GM12874 (cell line): ENCODE measurements around the gene DDX42.

Experiments used
- CTCF ChIP-seq: IDR thresholded peaks from 2 replicates; pipeline ENCODE4 v1.5.1; 2011; ENCODE audit warnings: low read depth, mild to moderate bottlenecking, control low read depth, low read length, moderate library complexity; ENCODE audit not compliant: insufficient read depth

Gene DDX42

GRCh38 chr17:63774141-63774968 lies at the start of gene DDX42:
Gene DDX42, plus strand, starts transcription at chr17:63774170. Its CDS starts 12,880 bp downstream, at chr17:63787050.
- no peak for TF ChIP-seq CTCF

- no peak for TF ChIP-seq CTCF
These were observed 38.3 kb upstream of the DDX42 start for GRCh38 chr17:63735691-63736090.

GRCh38 chr17:63740464-63741142 lies 33.4 kb upstream of the DDX42 start:
- no peak for TF ChIP-seq CTCF

GRCh38 chr17:63741143-63741407 lies 32.9 kb upstream of the DDX42 start:
- no peak for TF ChIP-seq CTCF

- TF ChIP-seq CTCF = no peak
These were observed 32.4 kb upstream of the DDX42 start, which contains the start of gene STRADA for GRCh38 chr17:63741408-63742173. Gene STRADA, minus strand, starts transcription at chr17:63741799. Its CDS starts 13,430 bp downstream, at chr17:63728369.

- TF ChIP-seq CTCF = no peak
These were observed 22.2 kb upstream of the DDX42 start for GRCh38 chr17:63751806-63752205.

- no peak for TF ChIP-seq CTCF
These were observed 21.3 kb upstream of the DDX42 start for GRCh38 chr17:63752707-63753106.
